ENCODE measurements around the gene S100A6. TPM values are rescaled to one million over a fixed set of nuclear protein-coding genes. Genes with fewer than 3 reads are reported as not detected.

The S100A6 gene
- total RNA-seq, 1 experiment from 2014 or later, result 106 TPM

GRCh38 chr1:153485863-153486262 lies 49.9 kb downstream of the S100A6 start:
- H3K9me3 ChIP-seq (ENCODE audit: low read depth, low read length, poor library complexity, severe bottlenecking), result no peaks in the 10 kb centered on the region
- peak; percentile 80 for DNase-seq (ENCODE audit: low spot score)
- no peaks in the 10 kb centered on the region for H3K36me3 ChIP-seq (ENCODE audit: insufficient read depth, low read length, poor library complexity, severe bottlenecking)
- H3K27me3 ChIP-seq (replicated peaks; ENCODE audit: insufficient read depth, low read depth, low read length, poor library complexity), result peaks cover 14% of the 10 kb centered on the region
- no peak overlapping the region for H3K27ac ChIP-seq (ENCODE audit: low read depth, low read length, poor library complexity, severe bottlenecking)
- BruUV-seq (replicated peaks), result no TSS peak
- no peak for TF ChIP-seq EZH2 (IDR thresholded peaks at IDR 0.05; ENCODE audit: borderline replicate concordance, low read depth, low read length, poor library complexity, severe bottlenecking)
- TF ChIP-seq CTCF (conservative IDR thresholded peaks at IDR 0.05; ENCODE audit: low read depth, low read length), result no peak
- intact Hi-C loops (cut with micrococcal nuclease; ENCODE audit: unreplicated experiment), result no loop called here
- POLR2A ChIA-PET (ENCODE audit: low non-redundant PET), result no interaction called here
- no peak overlapping the region for H3K4me3 ChIP-seq (ENCODE audit: low read depth, low read length, poor library complexity, severe bottlenecking)
- CTCF ChIA-PET, result interaction anchor here (0.9 kb wide), 1 partner anchor 9 kb away, joined by 4 read pairs; no protein-coding TSS in a partner anchor
- H3K4me1 ChIP-seq (ENCODE audit: insufficient read depth, low read length, poor library complexity, severe bottlenecking), result peaks cover 20% of the 10 kb centered on the region

Other genes starting within 250 kb of the S100A6 start
- gene PGLYRP3, start 223.0 kb downstream of the S100A6 start, total RNA-seq (2021), result not detected in 2 replicates
- not detected in 2 replicates for gene PGLYRP4, start 187.2 kb downstream of the S100A6 start, total RNA-seq (2021)
- not detected in 2 replicates for gene S100A9, start 178.1 kb downstream of the S100A6 start, total RNA-seq (2021)
- not detected in 2 replicates for gene S100A12, start 160.4 kb downstream of the S100A6 start, total RNA-seq (2021)
- not detected in 2 replicates for gene S100A8, start 144.9 kb downstream of the S100A6 start, total RNA-seq (2021)
- gene S100A7A, start 119.5 kb downstream of the S100A6 start, total RNA-seq (2021), result not detected in 2 replicates
- gene S100A7, start 75.3 kb downstream of the S100A6 start, total RNA-seq (2021), result not detected in 2 replicates
- gene S100A5, start 4.9 kb upstream of the S100A6 start, total RNA-seq (2021), result not detected in 2 replicates
- gene S100A4, start 9.8 kb upstream of the S100A6 start, total RNA-seq (2021), result 17.8 and 20.0 TPM in 2 replicates
- gene S100A3, start 13.3 kb upstream of the S100A6 start, total RNA-seq (2021), result 0.61 and 0.99 TPM in 2 replicates
- gene S100A2, start 29.9 kb upstream of the S100A6 start, total RNA-seq (2021), result 2.4 and 4.5 TPM in 2 replicates
- 0.43 TPM in 1 of 2 replicates, not detected in the other for gene S100A16, start 77.1 kb upstream of the S100A6 start, total RNA-seq (2021)
- not detected in 2 replicates for gene S100A14, start 80.3 kb upstream of the S100A6 start, total RNA-seq (2021)
- 11.0 and 18.0 TPM in 2 replicates for gene S100A13, start 91.5 kb upstream of the S100A6 start, total RNA-seq (2021)
- 0.72 TPM in 1 of 2 replicates, not detected in the other for gene S100A1, start 92.4 kb upstream of the S100A6 start, total RNA-seq (2021)
- gene CHTOP, start 98.1 kb upstream of the S100A6 start, total RNA-seq (2021), result 99.8 and 101 TPM in 2 replicates
- gene SNAPIN, start 122.7 kb upstream of the S100A6 start, total RNA-seq (2021), result 47.4 and 55.9 TPM in 2 replicates
- 391 and 420 TPM in 2 replicates for gene ILF2, start 135.0 kb upstream of the S100A6 start, total RNA-seq (2021)
- gene NPR1, start 142.7 kb upstream of the S100A6 start, total RNA-seq (2021), result 0.87 and 1.1 TPM in 2 replicates
- 56.7 and 58.0 TPM in 2 replicates for gene INTS3, start 192.1 kb upstream of the S100A6 start, total RNA-seq (2021)
- gene SLC27A3, start 239.4 kb upstream of the S100A6 start, total RNA-seq (2021), result 5.0 and 5.7 TPM in 2 replicates